DND-41 (cell line): Measurements from ENCODE around the gene GPR42.

Source experiments
- ATAC-seq: fragments of 200-7000 bp; cut with Tn5 transposase; 3 replicates; pipeline ENCODE4 v1.9.1; 2021; ENCODE audit warnings: low read depth; ENCODE audit not compliant: insufficient read depth
- DNase-seq: peaks from one replicate; pipeline ENCODE4 v3.0.0-alpha.2; 2020
- H2AFZ ChIP-seq: 2 replicates; pipeline ENCODE4 v1.6.0; 2012; ENCODE audit warnings: low read depth, low read length
- H3K27ac ChIP-seq: 2 replicates; pipeline ENCODE4 v1.5.1; 2012; ENCODE audit warnings: low read length, inconsistent platforms
- H3K27me3 ChIP-seq: fragments of 200-600 bp; sonication (generic); 2 replicates; pipeline ENCODE4 v1.6.0; 2012; ENCODE audit warnings: low read length, mild to moderate bottlenecking, inconsistent platforms; ENCODE audit not compliant: insufficient read depth, poor library complexity
- H3K36me3 ChIP-seq: 2 replicates; pipeline ENCODE4 v1.5.1; 2012; ENCODE audit warnings: low read length, inconsistent platforms; ENCODE audit not compliant: insufficient read depth
- H3K4me1 ChIP-seq: 2 replicates; pipeline ENCODE4 v1.5.1; 2012; ENCODE audit warnings: mild to moderate bottlenecking, low read length; ENCODE audit not compliant: insufficient read depth
- H3K4me2 ChIP-seq: 2 replicates; pipeline ENCODE4 v1.6.0; 2012; ENCODE audit warnings: mild to moderate bottlenecking, moderate library complexity, low read length, inconsistent platforms; ENCODE audit not compliant: insufficient read depth
- H3K4me3 ChIP-seq, 2 experiments: fragments of 200-600 bp in 1 of 2; shearing (Covaris generic) in 1 of 2; 2 replicates each; pipeline ENCODE4 v1.5.1; 2012 to 2016; ENCODE audit warnings: inconsistent platforms in 2 of 2, low read length in 2 of 2, mild to moderate bottlenecking in 2 of 2, low read depth in 1 of 2, moderate library complexity in 1 of 2
- H3K79me2 ChIP-seq: 2 replicates; pipeline ENCODE4 v1.6.0; 2012; ENCODE audit warnings: low read length, inconsistent platforms; ENCODE audit not compliant: insufficient read depth
- H3K9ac ChIP-seq: 2 replicates; pipeline ENCODE4 v1.6.0; 2012; ENCODE audit warnings: low read depth, mild to moderate bottlenecking, inconsistent platforms, low read length, moderate library complexity
- H3K9me3 ChIP-seq: 2 replicates; pipeline ENCODE4 v1.5.1; 2012; ENCODE audit warnings: low read length, moderate library complexity, mild to moderate bottlenecking, inconsistent platforms; ENCODE audit not compliant: insufficient read depth, severe bottlenecking
- H4K20me1 ChIP-seq: 2 replicates; pipeline ENCODE4 v1.6.0; 2012; ENCODE audit warnings: low read length; ENCODE audit not compliant: insufficient read depth
- CTCF ChIP-seq: IDR thresholded peaks from 2 replicates; pipeline ENCODE4 v1.5.1; 2012; ENCODE audit warnings: borderline replicate concordance, low read length, moderate library complexity, mild to moderate bottlenecking; ENCODE audit not compliant: poor library complexity, severe bottlenecking; ENCODE audit errors: extremely low read depth
- EZH2 ChIP-seq: IDR thresholded peaks from 3 replicates; pipeline ENCODE4 v1.6.1; 2012; ENCODE audit warnings: borderline replicate concordance, low read depth, mild to moderate bottlenecking, moderate library complexity, low read length, inconsistent platforms; ENCODE audit not compliant: severe bottlenecking

The GPR42 gene

DNA sequence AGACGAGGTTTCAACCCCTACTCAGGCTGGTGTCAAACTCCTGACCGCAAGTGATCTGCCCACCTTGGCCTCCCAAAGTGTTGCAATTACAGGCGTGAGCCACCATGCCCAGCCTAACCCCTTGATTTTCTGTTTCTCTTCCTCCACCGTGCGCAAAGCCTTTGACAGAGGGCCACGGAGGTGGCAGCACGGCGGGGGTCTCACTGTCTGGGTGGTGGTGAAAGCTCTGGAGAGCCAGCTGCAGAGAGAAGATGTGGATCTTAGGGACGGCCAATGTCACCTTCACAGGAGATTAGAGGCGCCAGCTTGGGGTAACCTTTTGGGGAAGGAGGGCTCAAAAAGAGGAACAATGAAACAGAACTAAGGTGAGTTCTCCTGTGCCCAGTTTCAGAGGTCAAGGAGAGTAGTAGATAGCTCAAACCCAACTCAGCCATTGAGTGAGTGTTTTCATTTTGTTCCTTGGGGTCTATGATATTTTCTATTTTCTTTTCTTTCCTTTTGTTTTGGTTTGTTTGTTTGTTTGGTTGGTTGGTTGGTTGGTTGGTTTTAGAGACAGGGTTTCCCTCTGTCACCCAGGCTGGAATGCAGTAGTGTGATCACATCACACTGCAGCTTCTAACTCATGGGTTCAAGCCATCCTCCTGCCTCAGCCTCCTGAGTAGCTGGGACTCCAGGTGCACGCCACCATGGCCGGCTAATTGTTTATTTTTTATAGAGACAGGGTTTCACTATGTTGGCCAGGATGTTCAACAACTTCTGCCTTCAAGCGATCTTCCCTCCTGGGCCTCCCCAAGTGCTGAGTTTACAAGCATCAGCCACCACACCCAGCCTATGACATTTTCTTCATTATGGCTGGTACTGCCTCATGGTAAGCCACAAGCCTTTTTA lies 37.7 kb downstream of the GPR42 start:
- Histone ChIP-seq H3K4me3 (no peak overlapping the region), H3K36me3 (no peaks in the 10 kb centered on the region), H3K27me3 (no peaks in the 10 kb centered on the region), H3K9me3 (no peaks in the 10 kb centered on the region), H3K9ac (no peak overlapping the region), H2AFZ (no peak overlapping the region), H3K27ac (no peak overlapping the region), H4K20me1 (no peaks in the 10 kb centered on the region), H3K4me1 (no peaks in the 10 kb centered on the region), H3K4me2 (no peak overlapping the region), H3K79me2 (no peaks in the 10 kb centered on the region)
- TF ChIP-seq CTCF (no peak), EZH2 (no peak)
- ATAC-seq, result no peak
- no peak for DNase-seq

DNA sequence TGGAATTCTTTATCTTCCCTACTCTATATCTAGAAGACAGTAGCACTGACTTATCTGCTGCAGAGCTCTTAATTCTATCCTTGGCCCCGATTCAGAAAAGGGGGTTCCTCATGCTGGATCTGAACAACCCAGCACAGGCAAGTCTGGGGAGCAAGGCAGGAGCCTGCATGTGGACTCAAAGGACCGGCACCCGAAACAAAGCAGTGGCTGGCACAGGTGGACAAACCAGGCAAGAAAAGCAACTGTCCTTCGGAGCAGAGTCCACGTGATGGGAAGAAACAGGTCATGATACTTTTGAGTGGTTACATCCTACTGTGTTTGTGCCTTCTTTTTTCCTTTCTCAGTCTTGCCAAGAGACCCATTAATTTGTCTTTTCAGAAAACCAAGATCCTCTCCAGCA lies 38.3 kb downstream of the GPR42 start:
- no peaks in the 10 kb centered on the region for H3K4me1 ChIP-seq
- H3K79me2 ChIP-seq, result no peaks in the 10 kb centered on the region
- H3K9ac ChIP-seq, result no peak overlapping the region
- H3K36me3 ChIP-seq, result no peaks in the 10 kb centered on the region
- no peaks in the 10 kb centered on the region for H3K9me3 ChIP-seq
- no peak for ATAC-seq
- no peaks in the 10 kb centered on the region for H4K20me1 ChIP-seq
- no peak for TF ChIP-seq CTCF
- H3K4me3 ChIP-seq, result no peak overlapping the region
- no peak overlapping the region for H2AFZ ChIP-seq
- H3K27ac ChIP-seq, result no peak overlapping the region
- H3K27me3 ChIP-seq, result no peaks in the 10 kb centered on the region
- H3K4me2 ChIP-seq, result no peak overlapping the region
- DNase-seq, result no peak

- Histone ChIP-seq H3K36me3 (no peaks in the 10 kb centered on the region), H3K4me3 (no peak overlapping the region), H4K20me1 (no peaks in the 10 kb centered on the region), H3K27me3 (no peaks in the 10 kb centered on the region), H3K9ac (no peak overlapping the region), H3K27ac (no peak overlapping the region), H3K4me1 (no peaks in the 10 kb centered on the region), H3K4me2 (no peak overlapping the region), H3K9me3 (no peaks in the 10 kb centered on the region), H2AFZ (no peak overlapping the region), H3K79me2 (no peaks in the 10 kb centered on the region)
- DNase-seq (no peak), ATAC-seq (no peak)
- TF ChIP-seq CTCF, result no peak
- TF ChIP-seq EZH2, result no peak
Observed at GRCh38 chr19:35410487-35410886, 39.6 kb downstream of the GPR42 start.

- DNase-seq, result no peak
- Histone ChIP-seq H3K4me3 (no peak overlapping the region), H3K4me1 (no peaks in the 10 kb centered on the region), H3K36me3 (no peaks in the 10 kb centered on the region), H3K9ac (no peak overlapping the region), H2AFZ (no peak overlapping the region), H3K4me2 (no peak overlapping the region), H3K27me3 (peaks cover 9% of the 10 kb centered on the region), H3K9me3 (no peaks in the 10 kb centered on the region), H3K79me2 (no peaks in the 10 kb centered on the region), H4K20me1 (no peaks in the 10 kb centered on the region), H3K27ac (no peak overlapping the region)
- TF ChIP-seq CTCF (no peak), EZH2 (no peak)
- no peak for ATAC-seq
Observed at GRCh38 chr19:35414442-35414841, 43.6 kb downstream of the GPR42 start.
